Myocyte (in vitro differentiated cells): Measurements from ENCODE around the gene SPTLC3. TPM values are rescaled to one million over a fixed set of nuclear protein-coding genes. Genes with fewer than 3 reads are reported as not detected.

Experiments used
- DNase-seq: peaks from one replicate; pipeline ENCODE4 v3.0.0-alpha.2; 2012; ENCODE audit warnings: low read depth
- total RNA-seq: library from RNA; depleted of rRNA; stranded (reverse); fragments of >200 nt; gene quantifications from 2 replicates; pipeline ENCODE4 v1.2.3, GENCODE V29; 2014

Gene SPTLC3
- total RNA-seq, 1 donor from 2014 or later = 9.0 TPM

DNA sequence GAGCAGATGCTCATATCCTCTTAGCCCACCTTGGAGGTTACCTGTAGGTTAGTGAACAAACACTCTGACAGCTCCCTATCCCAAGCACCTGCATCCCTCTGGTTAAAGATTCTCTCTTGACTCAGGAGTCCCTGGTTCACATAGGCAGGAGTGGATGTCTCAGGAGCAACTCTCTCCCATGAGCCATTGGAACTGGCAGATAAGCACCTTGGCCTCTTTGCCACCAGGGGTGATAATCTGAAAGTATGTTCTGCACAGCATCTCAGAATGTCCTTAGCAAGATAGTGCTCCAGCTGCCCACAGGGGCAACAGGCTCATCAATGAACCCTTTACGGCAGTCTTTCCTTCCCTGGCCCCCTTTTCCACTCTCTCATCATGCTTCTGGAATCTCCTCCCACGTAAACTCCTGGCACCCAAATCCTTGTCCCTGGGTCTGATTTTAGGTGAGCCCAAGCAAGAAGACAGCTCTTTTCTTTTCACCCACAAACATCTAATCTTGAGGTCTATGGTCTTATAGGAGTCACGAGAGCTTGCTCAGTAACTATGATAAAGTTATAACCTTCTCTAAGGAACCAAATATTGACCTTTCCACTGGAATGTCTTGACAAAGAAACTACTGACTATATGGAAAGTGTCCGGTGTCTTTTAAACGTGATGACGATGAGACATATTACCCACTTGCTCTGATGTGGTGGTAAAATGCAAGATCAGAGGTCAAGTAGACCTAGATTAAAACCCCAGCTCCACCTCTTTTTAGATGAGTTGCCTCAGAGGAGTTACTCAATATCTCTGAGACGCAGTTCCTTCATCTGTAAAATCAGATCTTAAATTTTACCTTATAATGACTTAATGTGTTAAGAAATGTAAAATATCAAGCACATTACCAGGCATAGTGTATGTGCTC, 172.5 kb downstream of the SPTLC3 start:
- DNase-seq = no peak

DNA sequence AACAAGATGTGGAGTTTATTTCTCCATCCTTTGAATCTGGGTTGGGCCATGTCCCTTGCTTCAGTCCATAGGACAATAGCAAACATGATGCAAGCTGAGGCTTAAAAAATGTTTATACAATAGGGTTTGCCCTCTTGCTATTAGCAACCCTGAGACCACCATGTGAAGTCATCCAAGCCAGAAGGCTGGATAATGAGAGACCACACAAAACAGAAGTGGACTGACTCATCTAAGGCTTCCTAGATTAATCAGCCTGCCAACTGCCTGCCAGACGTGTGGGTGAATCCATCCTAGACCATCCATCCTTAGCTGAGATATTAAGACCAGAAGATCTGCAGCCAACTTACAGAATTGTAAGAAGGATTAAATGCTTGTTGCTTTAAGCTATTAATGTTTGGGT, 174.2 kb downstream of the SPTLC3 start:
- peak; percentile 4 for DNase-seq

DNA sequence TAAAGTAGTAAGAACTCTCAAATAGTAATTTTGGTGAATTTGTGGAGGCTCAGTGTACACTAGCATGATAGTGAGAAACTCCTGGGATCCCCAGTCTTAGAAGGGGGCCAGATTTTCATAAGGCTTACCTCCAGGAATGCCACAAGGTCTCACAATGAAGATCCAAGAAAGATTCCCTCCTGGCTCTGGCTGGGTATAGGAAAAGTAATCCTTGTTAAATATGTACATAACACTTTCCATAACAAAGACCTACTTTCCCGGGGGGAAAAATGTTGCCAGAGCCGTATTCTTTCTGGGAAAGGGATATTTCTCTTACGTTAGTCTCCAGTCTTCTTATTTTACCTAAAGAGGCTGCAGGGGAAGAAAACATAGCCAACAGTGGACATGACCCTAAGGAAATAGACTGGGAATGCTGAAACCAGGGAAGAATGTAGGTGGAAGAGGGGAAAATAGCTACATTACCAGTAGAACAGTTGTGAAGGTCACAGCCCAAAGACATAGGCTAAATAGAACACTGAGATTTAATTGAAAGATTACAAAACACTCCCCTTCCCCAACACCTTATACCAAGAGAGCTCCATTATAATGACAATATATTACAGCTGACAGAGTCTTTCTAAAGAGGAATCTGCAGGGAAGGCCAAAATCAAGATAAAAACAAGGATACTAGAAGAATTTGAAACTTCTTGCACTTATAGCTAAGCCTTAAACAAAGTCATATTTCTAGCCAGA, 177.4 kb downstream of the SPTLC3 start:
- no peak for DNase-seq

GRCh38 chr20:13187899-13188298, 179.1 kb downstream of the SPTLC3 start:
- no peak for DNase-seq

GRCh38 chr20:13199279-13199678, 190.5 kb downstream of the SPTLC3 start:
- no peak for DNase-seq

- no peak for DNase-seq
These were observed 192.2 kb downstream of the SPTLC3 start for GRCh38 chr20:13200767-13201500.

GRCh38 chr20:13202565-13202964, 193.8 kb downstream of the SPTLC3 start:
- no peak for DNase-seq

- no peak for DNase-seq
These were observed 196.7 kb downstream of the SPTLC3 start for GRCh38 chr20:13205425-13205824.

DNA sequence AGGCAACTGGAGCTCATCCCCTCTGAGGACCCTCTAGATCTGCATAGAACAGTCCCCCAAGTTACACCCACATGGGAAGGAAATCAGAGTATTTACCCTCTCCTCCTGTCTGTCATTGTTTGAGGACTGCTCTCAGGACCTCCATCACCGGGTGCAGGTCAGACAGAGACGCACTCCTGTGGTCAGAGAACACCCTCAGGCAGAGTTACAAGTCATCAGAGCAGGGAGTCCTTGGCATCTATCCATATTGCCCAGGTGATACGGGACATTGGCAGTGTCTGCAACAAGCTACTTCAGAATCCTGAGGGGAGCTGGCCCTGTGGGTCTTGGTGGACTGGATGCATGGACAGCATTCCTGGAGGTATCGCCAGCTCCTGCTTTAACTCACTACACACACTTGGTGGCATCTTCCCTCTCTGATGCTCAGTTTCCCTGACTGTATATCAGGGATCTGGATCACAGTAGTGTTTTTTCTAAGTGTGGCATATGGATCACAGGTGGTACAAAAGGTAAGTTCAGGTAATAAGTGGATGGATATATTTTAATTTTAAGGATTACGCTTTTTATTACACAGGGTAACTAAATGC, 197.2 kb downstream of the SPTLC3 start:
- DNase-seq = no peak

- no peak for DNase-seq
These were observed 198.2 kb downstream of the SPTLC3 start for GRCh38 chr20:13207016-13207415.

DNA sequence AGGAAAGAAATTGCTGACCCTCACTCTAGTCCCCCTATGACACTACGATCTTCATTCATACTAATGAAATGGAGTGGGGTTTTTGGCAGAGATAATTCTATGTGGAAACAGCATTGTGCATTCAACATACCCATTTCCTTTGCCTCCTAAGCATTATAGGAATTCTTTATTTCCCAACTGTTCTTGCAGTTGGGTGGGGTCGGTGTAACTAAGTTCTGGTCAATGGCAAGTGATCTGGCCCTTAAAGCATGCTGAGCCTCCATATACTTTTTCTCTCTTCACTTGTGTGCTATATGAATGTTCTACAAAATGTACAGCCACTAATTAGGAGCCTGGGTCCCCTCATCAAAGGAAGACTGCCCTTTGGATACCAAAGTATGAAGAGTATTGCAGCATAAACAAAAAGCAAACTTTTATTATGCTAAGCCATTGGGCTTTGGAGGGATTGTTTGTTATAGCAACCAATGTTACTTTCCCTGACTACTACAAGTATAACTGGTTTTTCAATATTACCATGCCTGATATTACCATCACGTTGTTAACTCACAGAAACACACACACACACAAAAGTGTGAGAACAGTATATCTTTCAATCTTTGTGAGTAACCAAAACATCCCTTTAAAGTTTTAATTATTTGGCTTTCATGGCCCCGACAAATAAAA, 203.3 kb downstream of the SPTLC3 start:
- no peak for DNase-seq

GRCh38 chr20:13212750-13213149, 204.0 kb downstream of the SPTLC3 start:
- peak; percentile 8 for DNase-seq

GRCh38 chr20:13213335-13213734, 204.6 kb downstream of the SPTLC3 start:
- DNase-seq = no peak

DNA sequence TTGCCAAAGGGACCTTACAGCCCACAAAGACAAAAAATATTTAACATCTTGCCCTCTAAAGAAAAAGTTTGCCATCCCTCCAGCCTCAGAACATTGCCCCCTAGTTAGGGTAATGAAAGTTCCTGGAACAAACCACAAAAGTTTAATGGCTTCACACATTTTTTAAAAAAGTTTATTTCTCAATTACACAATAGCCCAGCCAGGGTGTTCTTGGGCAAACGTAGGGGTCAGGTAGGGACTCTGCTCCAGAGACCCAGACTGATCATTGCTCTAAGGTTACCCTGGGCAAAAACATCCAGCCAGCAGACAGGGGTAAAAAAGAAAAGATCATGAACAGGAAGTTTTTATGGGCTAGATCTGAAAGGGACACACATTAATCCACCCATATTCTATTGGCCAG, 207.8 kb downstream of the SPTLC3 start:
- no peak for DNase-seq

Other genes with a start within 250 kb of the SPTLC3 start
- gene ISM1, start 212.3 kb downstream of the SPTLC3 start, total RNA-seq = not detected in 2 replicates